ENCODE results near the gene FSHR.

The FSHR gene

DNA sequence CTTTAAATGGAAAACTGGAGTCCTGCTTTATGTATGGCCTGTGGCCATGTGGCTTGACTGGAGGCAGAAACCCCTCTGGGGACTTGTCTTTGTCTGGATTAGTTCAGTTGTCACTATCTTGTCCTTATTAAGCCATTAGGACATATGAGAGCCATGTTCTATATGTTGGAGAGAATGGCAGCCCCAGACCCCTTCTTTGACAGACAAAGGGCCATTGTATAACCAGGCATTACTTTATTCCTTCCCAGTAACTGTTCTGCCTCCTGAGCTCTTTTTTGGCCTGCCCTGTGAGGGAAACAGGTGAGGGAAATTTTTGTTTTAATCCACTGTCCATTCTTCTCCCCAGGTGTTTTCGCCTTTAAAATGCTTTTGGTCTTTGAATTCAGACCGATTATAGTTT lies 43.3 kb downstream of the FSHR start:
- no peak for DNase-seq (ENCODE audit: low spot score)

- no peak for DNase-seq (ENCODE audit: low spot score)
Measured at GRCh38 chr2:49110571-49110970, 43.7 kb downstream of the FSHR start.

- no peak for DNase-seq (ENCODE audit: low spot score)
Measured at GRCh38 chr2:49108851-49109250, 45.5 kb downstream of the FSHR start.

- no peak for DNase-seq (ENCODE audit: low spot score)
Measured at GRCh38 chr2:49108436-49108835, 45.9 kb downstream of the FSHR start.

GRCh38 chr2:49105506-49105905 lies 48.8 kb downstream of the FSHR start:
- no peak for DNase-seq (ENCODE audit: low spot score)

DNA sequence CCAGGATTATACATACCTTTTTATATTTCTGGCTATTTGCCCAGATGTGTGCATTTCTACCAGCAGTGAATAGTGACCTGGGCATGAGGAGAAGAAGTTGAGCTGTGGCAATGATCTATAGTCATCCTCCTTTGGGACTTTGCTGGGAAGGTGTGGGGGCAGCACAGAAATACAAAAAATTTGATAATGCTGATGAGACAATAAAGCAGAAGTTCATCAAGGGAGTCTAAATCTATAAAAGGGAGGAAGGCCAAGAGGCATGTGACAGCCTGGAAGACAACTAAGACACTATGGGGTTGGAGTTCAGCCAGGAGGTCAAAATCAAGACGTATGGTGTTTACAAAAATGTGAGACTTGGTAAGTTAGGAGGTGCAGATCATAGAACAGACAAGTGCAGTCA lies 52.2 kb downstream of the FSHR start:
- no peak for DNase-seq (ENCODE audit: low spot score)

GRCh38 chr2:49080681-49081080 lies 73.6 kb downstream of the FSHR start:
- DNase-seq (ENCODE audit: low spot score) = no peak

DNA sequence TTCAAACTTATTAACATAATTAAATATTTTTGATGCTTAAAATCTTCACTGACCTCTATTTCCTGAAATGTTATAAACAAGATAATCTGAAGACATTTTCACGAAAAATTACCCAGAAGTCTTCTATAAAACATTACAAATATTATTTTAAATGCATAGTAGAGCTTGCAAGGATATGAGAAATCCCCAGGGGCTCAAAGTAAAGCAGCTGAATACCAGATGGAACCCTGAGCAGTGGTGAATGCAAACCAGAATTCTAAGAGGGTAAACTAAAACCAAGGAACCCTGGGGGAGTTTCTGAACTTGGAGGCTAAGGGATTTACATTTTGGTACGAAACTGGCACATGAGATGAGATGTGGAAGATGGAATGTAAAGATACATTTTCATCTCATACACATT lies 83.6 kb downstream of the FSHR start:
- DNase-seq (ENCODE audit: low spot score) = no peak

GRCh38 chr2:49069829-49070228 lies 84.5 kb downstream of the FSHR start:
- DNase-seq (ENCODE audit: low spot score) = no peak

DNA sequence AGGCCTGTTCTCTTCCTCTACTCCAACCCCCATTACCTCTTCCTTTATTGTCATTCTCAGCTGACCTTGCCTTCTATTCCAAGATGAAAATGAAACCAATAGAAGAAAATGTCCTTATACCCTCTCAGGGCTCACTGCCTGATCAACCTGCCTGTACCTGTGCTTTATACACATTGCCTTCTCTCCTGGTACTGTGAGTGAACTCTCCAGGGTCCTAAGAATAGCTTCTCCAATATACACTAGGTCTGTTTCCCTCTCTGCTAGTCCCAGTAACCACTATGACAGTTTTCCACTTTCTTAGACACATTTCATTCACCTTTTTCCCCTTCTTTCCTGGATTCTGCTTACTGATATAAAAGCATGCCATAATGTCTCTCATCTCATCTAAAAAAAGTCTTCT lies 85.7 kb downstream of the FSHR start:
- DNase-seq (ENCODE audit: low spot score) = no peak

DNA sequence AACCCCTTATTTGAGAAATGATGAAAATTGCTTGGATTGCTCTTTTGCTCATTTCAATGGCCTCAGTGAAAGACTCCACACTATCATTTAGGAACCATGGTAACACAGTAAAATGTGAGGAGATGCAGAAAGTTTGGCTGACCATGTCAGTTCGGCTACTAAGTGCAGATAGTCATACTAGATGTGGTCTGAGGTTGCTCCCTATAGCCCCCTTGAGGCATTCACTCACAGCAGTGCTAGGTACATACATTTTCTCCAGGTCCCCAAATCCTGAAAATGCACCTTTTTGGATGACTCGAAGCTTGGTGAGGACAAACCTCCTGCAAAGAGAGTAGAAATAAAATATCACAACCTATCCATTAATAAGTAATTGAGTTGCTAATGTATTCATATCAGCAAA lies 86.3 kb downstream of the FSHR start:
- no peak for DNase-seq (ENCODE audit: low spot score)

DNA sequence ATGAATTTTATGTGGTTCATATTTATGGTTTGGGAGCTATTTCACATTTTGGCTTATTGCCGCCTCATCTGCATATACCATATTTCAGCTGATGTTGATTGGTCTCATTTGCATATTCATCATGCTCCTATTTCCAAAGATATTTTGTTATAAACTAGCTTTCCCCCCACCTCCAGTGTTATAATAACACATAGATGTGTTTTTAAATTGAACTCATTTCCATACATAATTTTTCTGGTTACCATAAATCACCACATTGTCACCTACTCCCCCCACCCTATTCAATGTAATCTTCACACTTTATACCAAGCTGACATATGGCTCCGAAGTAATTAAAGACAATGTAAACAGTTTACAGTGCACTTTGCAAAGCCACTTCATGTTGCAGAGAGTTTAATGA lies 101.2 kb downstream of the FSHR start:
- DNase-seq (ENCODE audit: low spot score) = no peak

DNA sequence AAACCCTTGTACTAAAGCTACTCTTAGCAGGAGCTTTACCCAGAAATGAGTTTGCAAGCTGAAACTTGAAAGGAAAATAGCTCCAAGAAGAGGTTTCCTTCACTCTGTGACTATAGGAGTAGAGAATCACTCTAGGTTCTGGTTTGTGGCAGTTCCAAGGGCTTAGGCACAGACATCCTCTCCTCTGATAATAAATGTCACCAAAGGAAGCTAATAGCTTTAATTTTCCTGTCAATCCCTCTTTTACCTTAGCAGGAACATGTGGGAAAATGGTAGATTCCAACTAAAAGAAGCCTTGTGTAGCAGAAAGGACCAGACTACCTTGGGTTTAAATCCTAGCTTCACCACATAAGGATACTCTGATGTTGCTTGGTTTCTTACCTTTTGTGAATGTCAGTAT lies 104.0 kb downstream of the FSHR start:
- no peak for DNase-seq (ENCODE audit: low spot score)

DNA sequence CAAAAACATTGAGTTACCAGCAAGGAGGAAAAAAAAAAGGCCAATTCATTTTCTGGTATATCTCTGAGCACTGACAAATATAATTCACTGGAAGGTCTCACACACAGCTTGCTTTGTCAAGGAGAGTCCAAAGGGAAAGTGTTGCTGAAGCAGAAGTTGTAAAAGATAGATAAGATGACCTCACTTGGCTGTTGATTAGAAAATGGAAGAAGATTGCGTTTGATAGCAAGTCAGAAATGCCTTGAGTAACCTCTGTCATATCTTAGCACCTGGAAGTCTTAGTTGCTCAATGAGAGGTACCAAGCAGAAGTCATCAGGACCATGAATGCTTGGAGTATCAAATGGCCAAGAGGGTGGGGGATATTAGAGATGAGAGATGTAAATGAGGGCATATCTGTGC lies 105.2 kb downstream of the FSHR start:
- DNase-seq (ENCODE audit: low spot score) = no peak

DNA sequence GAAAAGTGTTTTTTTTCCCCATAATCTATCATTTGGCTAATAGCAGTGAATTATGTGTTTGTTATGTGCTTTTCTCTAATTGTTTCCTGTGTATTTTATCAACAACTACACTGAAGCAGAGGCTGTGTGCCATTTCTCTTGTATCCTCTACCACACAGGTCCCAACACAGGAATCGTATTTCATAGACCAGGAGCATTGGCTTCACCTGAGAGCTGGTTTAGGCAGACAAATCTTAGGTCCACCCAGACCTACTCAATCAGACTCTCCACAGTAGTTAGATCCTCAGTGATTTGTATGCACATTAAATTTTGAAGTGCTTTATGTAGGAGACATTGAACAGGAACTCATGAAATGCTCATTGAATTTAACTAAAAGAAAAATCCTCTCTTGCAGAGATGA lies 109.2 kb downstream of the FSHR start:
- no peak for DNase-seq (ENCODE audit: low spot score)

DNA sequence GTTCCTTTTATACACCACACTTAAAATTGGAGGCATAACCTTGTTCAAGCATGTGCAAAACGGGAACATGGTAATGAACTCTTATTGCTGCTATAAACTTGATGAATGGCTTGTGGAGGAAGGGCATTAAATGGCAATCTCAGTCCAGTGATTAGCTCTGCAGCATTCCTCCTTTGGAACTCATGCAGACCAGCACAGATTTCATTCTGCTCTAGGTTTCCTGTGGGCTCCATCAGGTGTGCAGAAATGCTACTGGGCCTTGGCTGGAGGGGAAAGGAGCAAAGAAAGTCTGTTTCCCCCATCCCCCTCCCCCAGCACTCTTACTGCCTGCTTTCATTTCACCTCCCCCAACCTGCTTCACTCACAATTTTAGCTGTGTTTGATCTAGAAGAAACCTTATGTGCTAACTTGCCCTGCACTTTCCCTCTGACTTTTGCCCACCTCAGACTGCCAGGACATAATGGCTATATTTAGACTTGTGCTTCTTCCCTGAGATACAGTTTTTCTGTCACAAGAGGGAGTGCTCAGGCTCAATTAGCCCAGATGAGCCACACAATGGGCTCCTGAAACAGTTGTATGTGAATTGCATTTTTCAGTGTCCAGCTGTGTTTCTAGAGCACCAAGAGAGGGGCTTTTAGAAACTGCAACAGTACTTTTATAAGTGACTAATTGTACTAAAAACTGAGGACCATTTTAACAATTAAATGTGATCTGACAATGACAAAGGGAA lies 109.8 kb downstream of the FSHR start:
- no peak for DNase-seq (ENCODE audit: low spot score)

DNA sequence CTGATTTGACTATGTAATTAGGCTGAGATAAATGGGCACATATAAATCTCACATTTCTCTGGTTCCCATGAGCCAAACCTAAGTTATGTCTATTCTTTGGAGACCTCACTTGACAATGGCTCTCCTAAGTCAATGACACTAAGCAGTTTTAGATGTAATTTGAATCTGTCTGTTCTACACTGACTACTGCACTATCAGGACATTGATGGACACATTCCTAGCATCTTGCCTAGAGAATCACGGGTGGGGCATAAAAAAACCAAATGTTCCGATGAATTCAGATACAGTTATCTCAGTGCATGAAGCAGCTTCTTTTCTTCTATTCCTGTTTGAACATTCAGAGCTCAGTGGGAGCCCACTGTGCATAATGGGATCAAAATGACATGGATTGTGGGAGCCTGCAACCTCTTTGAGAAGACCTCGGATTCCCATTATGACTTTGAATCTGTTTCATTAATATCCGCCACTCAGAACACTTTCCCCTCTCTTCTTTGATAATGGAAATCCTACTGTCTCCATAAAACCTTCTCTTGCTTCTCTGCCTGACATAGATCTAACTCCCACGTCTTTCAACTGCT lies 110.8 kb downstream of the FSHR start:
- no peak for DNase-seq (ENCODE audit: low spot score)

DNA sequence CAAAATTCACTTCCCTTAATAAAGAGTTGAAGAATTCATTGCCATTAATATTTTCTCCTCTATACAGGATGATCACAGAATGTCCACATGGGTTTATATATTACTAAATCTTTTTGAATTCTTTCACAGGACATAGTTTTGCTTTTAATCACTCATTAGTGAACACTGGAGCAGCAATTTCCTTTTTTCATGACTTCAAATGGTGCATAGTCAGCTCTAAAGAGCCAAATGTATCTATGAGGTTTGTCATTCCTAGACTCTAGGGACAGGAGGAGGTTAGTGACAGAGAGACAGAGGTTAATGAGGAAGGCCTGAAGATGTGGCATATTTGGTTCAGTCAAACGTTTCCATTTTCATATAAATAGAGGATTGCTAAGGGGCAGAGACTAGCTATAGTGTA lies 111.8 kb downstream of the FSHR start:
- no peak for DNase-seq (ENCODE audit: low spot score)

- no peak for DNase-seq (ENCODE audit: low spot score)
Measured at GRCh38 chr2:49041061-49041460, 113.3 kb downstream of the FSHR start.

- DNase-seq (ENCODE audit: low spot score) = no peak
Measured at GRCh38 chr2:49037197-49037596, 117.1 kb downstream of the FSHR start.

GRCh38 chr2:49035481-49035880 lies 118.8 kb downstream of the FSHR start:
- DNase-seq (ENCODE audit: low spot score) = no peak

DNA sequence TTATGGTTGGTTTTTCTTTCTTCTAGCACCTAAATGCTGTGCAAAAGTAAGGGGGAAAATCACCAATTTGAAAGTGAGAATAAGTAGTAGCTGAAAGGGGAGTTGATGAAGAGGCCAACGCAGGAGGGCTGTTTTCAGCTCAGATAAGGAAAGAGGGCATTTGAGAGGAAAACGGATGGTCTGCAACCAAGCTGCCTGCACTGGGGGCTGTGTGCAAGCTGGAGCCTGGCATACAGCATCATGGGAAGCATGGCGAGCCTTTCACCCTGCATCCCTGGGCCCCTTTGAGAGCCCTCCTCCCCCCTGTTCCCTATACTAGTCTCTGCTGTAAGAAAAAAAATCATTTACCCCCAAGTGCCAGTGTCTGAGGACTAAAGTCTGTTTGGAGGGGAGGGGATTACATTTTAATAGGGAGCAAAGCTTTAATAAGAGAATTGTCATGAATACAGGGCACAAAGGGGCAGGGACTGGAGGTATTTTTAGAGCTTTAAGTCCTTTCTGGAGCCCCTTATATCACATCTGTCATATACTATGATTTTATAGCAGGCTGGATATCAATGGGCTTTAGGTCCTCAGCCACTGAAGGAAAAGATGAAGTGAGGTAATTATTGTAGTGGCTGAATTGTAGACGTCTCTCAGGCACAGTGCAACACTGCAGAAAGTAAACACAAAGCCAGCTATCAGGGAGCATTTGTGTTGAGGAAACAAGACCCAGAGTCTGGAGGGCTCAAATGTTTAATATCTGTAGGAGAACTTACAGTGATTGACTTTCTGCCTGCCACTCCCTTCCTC lies 120.7 kb downstream of the FSHR start:
- no peak for DNase-seq (ENCODE audit: low spot score)

- DNase-seq (ENCODE audit: low spot score) = no peak
Measured at GRCh38 chr2:49032936-49033335, 121.4 kb downstream of the FSHR start.
